HG03159 (cell line): Measurements from ENCODE around the gene PLA2G12B.

Experiments used
- ATAC-seq: cut with Tn5 transposase; IDR thresholded peaks from one replicate; pipeline ENCODE4 v1.9.1; 2021; ENCODE audit warnings: mild to moderate bottlenecking, moderate library complexity; ENCODE audit not compliant: unreplicated experiment

Gene PLA2G12B

GRCh38 chr10:72895236-72895850 lies 59.3 kb downstream of the PLA2G12B start:
- no peak for ATAC-seq

GRCh38 chr10:72893136-72893798 lies 61.3 kb downstream of the PLA2G12B start, which contains the start of gene OIT3:
Gene OIT3 (plus strand): TSS chr10:72893739. CDS start chr10:72893799, 60 bp downstream.
- ATAC-seq, result no peak

GRCh38 chr10:72890086-72890485 lies 64.5 kb downstream of the PLA2G12B start:
- no peak for ATAC-seq

- ATAC-seq, result no peak
These were observed 65.2 kb downstream of the PLA2G12B start for GRCh38 chr10:72889391-72889831.

- no peak for ATAC-seq
These were observed 66.4 kb downstream of the PLA2G12B start for GRCh38 chr10:72888151-72888638.

GRCh38 chr10:72887043-72887442 lies 67.6 kb downstream of the PLA2G12B start:
- ATAC-seq, result no peak

GRCh38 chr10:72886621-72887020 lies 68.0 kb downstream of the PLA2G12B start:
- no peak for ATAC-seq

GRCh38 chr10:72885953-72886352 lies 68.7 kb downstream of the PLA2G12B start:
- ATAC-seq, result no peak
